OCI-LY3 (cell line): ENCODE measurements around the gene OTOA.
"Not testable (repeated sequence)": the region's sequence is repeated elsewhere in the genome, so short reads cannot be mapped to it uniquely, and the experiment has no call there.

ENCODE experiments used
- H2AFZ ChIP-seq: fragments of 200-600, 300-600 bp; shearing (Covaris generic); 2 replicates; pipeline ENCODE4 v1.6.0; 2014; ENCODE audit warnings: antibody characterized with exemption, low read depth, low read length
- H3K27ac ChIP-seq: fragments of 200-600, 300-600 bp; sonication (generic); 2 replicates; pipeline ENCODE4 v1.5.1; 2014; ENCODE audit warnings: mild to moderate bottlenecking, low read length, moderate library complexity, mixed read lengths
- H3K27me3 ChIP-seq: fragments of 200-600, 300-600 bp; sonication (generic); 2 replicates; pipeline ENCODE4 v1.6.1; 2014; ENCODE audit warnings: low read depth, low read length, mixed read lengths
- H3K36me3 ChIP-seq: fragments of 200-600, 300-600 bp; sonication (generic); replicated peaks from 2 replicates; pipeline ENCODE3; 2014; ENCODE audit warnings: low read depth, low read length, mixed read lengths
- H3K4me1 ChIP-seq: fragments of 300-600, 200-600 bp; sonication (generic); 2 replicates; pipeline ENCODE4 v1.6.1; 2014; ENCODE audit warnings: low read length, mixed read lengths
- H3K4me2 ChIP-seq: fragments of 200-600, 300-600 bp; sonication (generic); 2 replicates; pipeline ENCODE4 v1.6.1; 2014; ENCODE audit warnings: low read length, mixed read lengths
- H3K4me3 ChIP-seq: fragments of 300-600, 200-600 bp; sonication (generic); 2 replicates; pipeline ENCODE4 v1.5.1; 2014; ENCODE audit warnings: antibody characterized with exemption, mild to moderate bottlenecking, low read length, moderate library complexity
- H3K79me2 ChIP-seq: fragments of 300-600, 200-600 bp; shearing (Covaris generic); 2 replicates; pipeline ENCODE4 v1.6.1; 2014; ENCODE audit warnings: mild to moderate bottlenecking, low read length, mixed read lengths
- H3K9ac ChIP-seq: fragments of 300-600, 200-600 bp; shearing (Covaris generic); 2 replicates; pipeline ENCODE4 v1.6.0; 2014; ENCODE audit warnings: mild to moderate bottlenecking, low read length, moderate library complexity
- H3K9me3 ChIP-seq: fragments of 200-600, 300-600 bp; shearing (Covaris generic); 2 replicates; pipeline ENCODE4 v1.6.1; 2014; ENCODE audit warnings: low read length, mixed read lengths; ENCODE audit not compliant: insufficient read depth
- H4K20me1 ChIP-seq: fragments of 200-600, 300-600 bp; sonication (generic); 2 replicates; pipeline ENCODE4 v1.6.1; 2016; ENCODE audit warnings: low read length, mixed read lengths; ENCODE audit not compliant: insufficient read depth
- CTCF ChIP-seq: fragments of 200-600, 300-600 bp; sonication (generic); IDR thresholded peaks from 2 replicates; pipeline ENCODE4 v1.5.1; 2014; ENCODE audit warnings: antibody characterized with exemption, low read length, low read depth
- EZH2phosphoT487 ChIP-seq: fragments of 200-600 bp; shearing (Covaris generic); IDR thresholded peaks from 2 replicates; pipeline ENCODE4 v1.6.1; 2018; ENCODE audit warnings: antibody characterized with exemption, mixed run types, low read depth

The OTOA gene

GRCh38 chr16:21631376-21631775 lies 32.4 kb upstream of the OTOA start:
- not testable (repeated sequence) for H4K20me1 ChIP-seq, H2AFZ ChIP-seq, H3K79me2 ChIP-seq, H3K9me3 ChIP-seq, H3K4me2 ChIP-seq, H3K27ac ChIP-seq, H3K9ac ChIP-seq, H3K4me1 ChIP-seq, H3K27me3 ChIP-seq, H3K4me3 ChIP-seq
- peaks cover 18% of the 10 kb centered on the region for H3K36me3 ChIP-seq

- not testable (repeated sequence) for H3K4me1 ChIP-seq
These were observed 31.7 kb upstream of the OTOA start for GRCh38 chr16:21631951-21632575.

GRCh38 chr16:21634216-21634615 lies 29.6 kb upstream of the OTOA start:
- no peaks in the 10 kb centered on the region for H3K9me3 ChIP-seq
- no peak for TF ChIP-seq EZH2phosphoT487
- TF ChIP-seq CTCF = no peak
- H4K20me1 ChIP-seq = no peaks in the 10 kb centered on the region
- no peak overlapping the region for H3K9ac ChIP-seq
- H3K36me3 ChIP-seq = peaks cover 2% of the 10 kb centered on the region
- H2AFZ ChIP-seq = no peak overlapping the region
- no peak overlapping the region for H3K27ac ChIP-seq
- H3K4me3 ChIP-seq = no peak overlapping the region
- H3K79me2 ChIP-seq = no peaks in the 10 kb centered on the region
- peaks cover 7% of the 10 kb centered on the region for H3K4me1 ChIP-seq
- no peaks in the 10 kb centered on the region for H3K27me3 ChIP-seq
- H3K4me2 ChIP-seq = no peak overlapping the region

More at GRCh38 chr16:21631951-21632575, 31.7 kb upstream of the OTOA start:
- H3K36me3 ChIP-seq = peaks cover 12% of the 10 kb centered on the region
- H3K9ac ChIP-seq, H3K4me2 ChIP-seq, H3K9me3 ChIP-seq, H3K4me3 ChIP-seq, H2AFZ ChIP-seq, H3K27ac ChIP-seq, H3K27me3 ChIP-seq, H4K20me1 ChIP-seq, H3K79me2 ChIP-seq: not testable (repeated sequence)

GRCh38 chr16:21635694-21636093 lies 28.1 kb upstream of the OTOA start:
- H3K36me3 ChIP-seq, H3K4me2 ChIP-seq, H3K4me1 ChIP-seq, H3K9me3 ChIP-seq, H3K4me3 ChIP-seq, H2AFZ ChIP-seq, H4K20me1 ChIP-seq, H3K27ac ChIP-seq, H3K27me3 ChIP-seq, H3K79me2 ChIP-seq, H3K9ac ChIP-seq: not testable (repeated sequence)

GRCh38 chr16:21637032-21637968 lies 26.5 kb upstream of the OTOA start:
- Histone ChIP-seq H3K27ac (no peak overlapping the region), H3K9me3 (no peaks in the 10 kb centered on the region), H3K4me1 (peaks cover 12% of the 10 kb centered on the region), H3K27me3 (no peaks in the 10 kb centered on the region), H3K4me2 (no peak overlapping the region), H2AFZ (no peak overlapping the region), H4K20me1 (no peaks in the 10 kb centered on the region), H3K79me2 (no peaks in the 10 kb centered on the region), H3K9ac (no peak overlapping the region), H3K36me3 (no peaks in the 10 kb centered on the region), H3K4me3 (no peak overlapping the region)
- TF ChIP-seq EZH2phosphoT487 (no peak), CTCF (no peak)
